ENCODE data around the gene FOXG1.

FOXG1 gene

GRCh38 chr14:28762303-28762954, 4.2 kb upstream of the FOXG1 start:
- DNase-seq, result no peak

- DNase-seq, result no peak
Measured at GRCh38 chr14:28762955-28763326, 3.6 kb upstream of the FOXG1 start.

GRCh38 chr14:28763751-28764256, 2.8 kb upstream of the FOXG1 start:
- no peak for DNase-seq

- DNase-seq, result no peak
Measured at GRCh38 chr14:28764257-28765160, 2.1 kb upstream of the FOXG1 start.

DNA sequence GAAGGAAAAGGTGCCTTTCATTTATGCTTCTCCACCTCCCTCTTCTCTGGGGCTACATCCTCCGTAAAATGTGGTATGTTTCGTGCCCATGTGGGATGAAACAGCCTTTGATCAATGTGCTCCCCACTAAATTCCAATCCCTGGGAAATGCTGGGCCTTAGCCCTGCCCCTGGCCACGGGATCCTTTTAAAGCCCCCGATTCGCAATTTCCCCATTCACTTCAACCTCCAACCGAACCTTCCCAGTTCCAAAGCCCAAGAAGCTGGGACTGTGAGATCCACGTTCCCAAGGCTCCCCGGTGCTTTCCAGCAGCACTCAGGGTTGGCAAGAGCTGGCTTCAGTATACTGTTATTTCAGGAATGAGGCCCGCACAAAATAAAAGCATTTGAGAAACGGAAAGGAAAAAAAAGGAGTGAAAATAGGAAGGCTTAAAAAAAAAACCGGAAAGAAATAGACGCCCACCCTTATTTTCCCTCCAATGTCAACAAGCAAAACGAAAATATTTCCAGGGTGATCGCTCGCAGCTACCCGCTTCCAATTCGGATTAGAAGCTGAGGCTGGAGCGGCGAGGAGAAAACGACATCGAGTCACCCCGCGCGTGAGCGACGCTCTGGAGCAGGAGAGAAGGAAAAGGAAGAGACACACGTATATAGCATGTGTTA, 1.3 kb upstream of the FOXG1 start:
- no peak for DNase-seq

DNA sequence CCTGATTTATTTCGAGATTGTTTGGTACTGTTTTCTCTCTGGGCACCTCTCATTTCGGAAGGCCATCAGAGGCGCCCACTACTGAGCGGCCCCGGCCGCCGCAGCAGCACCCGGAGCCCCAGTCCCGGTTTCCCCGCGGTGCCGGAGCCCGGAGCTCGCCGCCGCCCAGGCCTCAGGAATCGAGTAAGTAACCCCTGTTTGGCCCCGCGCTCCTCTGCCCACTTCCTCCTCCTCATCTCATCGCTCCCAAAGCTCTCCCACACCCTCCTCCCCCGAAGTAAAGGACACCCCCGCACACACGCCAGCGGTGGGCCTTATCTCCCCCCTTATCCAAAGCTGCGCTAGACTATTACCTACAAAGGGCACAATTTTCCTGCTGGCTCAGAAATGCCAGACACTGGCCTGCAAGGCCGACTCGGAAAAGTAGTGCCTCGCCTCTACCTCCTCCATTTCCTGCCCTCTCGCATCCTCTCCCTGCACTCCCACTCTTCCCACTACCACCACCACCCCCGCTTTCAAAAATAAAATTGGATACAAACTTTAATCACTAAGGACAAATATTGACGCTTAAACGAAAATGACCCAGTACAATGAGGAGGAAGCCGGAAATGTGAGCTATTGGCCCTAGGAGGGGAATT, 637 bp upstream of the FOXG1 start:
- no peak for DNase-seq

DNA sequence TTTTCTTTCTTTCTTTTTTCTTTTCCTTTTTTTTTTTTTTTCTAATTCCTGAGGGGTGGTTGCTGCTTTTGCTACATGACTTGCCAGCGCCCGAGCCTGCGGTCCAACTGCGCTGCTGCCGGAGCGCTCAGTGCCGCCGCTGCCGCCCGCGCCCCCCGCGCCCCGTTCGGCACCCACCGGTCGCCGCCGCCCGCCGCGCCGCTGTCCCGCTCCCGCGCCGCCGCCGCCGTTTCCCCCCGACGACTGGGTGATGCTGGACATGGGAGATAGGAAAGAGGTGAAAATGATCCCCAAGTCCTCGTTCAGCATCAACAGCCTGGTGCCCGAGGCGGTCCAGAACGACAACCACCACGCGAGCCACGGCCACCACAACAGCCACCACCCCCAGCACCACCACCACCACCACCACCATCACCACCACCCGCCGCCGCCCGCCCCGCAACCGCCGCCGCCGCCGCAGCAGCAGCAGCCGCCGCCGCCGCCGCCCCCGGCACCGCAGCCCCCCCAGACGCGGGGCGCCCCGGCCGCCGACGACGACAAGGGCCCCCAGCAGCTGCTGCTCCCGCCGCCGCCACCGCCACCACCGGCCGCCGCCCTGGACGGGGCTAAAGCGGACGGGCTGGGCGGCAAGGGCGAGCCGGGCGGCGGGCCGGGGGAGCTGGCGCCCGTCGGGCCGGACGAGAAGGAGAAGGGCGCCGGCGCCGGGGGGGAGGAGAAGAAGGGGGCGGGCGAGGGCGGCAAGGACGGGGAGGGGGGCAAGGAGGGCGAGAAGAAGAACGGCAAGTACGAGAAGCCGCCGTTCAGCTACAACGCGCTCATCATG, 654 bp downstream of the FOXG1 start:
- no peak for DNase-seq

GRCh38 chr14:28767853-28768741, 1.5 kb downstream of the FOXG1 start:
- no peak for DNase-seq

DNA sequence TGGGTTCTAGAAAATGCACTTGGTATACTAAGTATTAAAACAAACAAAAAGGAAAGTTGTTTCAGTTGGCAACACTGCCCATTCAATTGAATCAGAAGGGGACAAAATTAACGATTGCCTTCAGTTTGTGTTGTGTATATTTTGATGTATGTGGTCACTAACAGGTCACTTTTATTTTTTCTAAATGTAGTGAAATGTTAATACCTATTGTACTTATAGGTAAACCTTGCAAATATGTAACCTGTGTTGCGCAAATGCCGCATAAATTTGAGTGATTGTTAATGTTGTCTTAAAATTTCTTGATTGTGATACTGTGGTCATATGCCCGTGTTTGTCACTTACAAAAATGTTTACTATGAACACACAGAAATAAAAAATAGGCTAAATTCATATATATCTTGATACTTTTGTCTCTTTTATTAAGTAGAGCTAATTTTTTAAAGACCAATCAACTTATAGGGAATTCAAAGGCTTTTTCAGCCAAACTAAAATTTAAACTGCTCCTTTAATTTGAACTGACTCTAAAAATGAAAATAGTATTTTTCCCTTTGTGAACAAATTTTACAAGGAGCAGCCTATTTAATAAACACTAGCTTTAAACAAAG, 2.8 kb downstream of the FOXG1 start:
- no peak for DNase-seq

- no peak for DNase-seq
Measured at GRCh38 chr14:28770061-28770460, 3.5 kb downstream of the FOXG1 start.

DNA sequence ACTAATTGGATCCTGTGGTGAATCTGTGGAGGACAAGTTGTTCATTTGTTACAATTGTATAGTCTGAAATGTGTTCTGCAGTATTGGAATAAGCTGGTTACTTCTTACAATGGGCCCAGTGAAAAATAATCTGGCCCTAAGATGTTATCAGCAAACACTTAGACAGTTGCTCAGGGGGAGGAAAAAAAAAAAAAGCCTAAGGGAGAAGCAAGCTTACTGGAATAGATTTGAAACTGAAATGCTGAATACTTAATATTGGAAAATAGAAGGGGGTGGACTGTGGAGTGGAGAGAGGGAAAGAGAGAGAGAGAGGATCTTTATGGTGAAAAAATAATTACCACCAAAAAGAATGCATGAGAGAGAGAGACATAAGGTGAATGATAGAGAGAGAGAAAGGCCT, 4.0 kb downstream of the FOXG1 start:
- DNase-seq, result no peak

DNA sequence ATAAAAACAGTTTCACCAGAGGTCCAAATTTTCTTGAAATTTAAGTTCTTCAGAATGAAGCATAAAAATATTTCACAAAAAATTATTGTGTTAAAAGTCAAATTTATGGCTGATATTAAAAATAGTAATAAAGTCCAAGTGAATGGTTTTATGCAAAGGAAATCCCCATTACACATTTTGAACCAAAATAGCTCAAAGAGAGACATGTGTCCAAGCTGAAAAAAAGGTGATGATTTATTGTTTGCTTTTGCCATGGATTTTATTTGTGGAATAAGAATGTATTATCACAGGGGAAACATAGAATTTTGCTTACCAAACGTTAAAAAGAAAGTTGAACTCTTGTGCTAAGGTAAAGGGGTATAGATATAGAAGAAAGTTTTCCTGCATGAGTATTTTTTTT, 4.6 kb downstream of the FOXG1 start:
- DNase-seq, result no peak

- DNase-seq, result no peak
Measured at GRCh38 chr14:28772613-28773012, 6.0 kb downstream of the FOXG1 start.

- no peak for DNase-seq
Measured at GRCh38 chr14:28773176-28773575, 6.6 kb downstream of the FOXG1 start.

GRCh38 chr14:28773861-28774691, 7.5 kb downstream of the FOXG1 start:
- no peak for DNase-seq

- no peak for DNase-seq
Measured at GRCh38 chr14:28774764-28775735, 8.5 kb downstream of the FOXG1 start.

- DNase-seq, result no peak
Measured at GRCh38 chr14:28776482-28777266, 10.1 kb downstream of the FOXG1 start.
